ENCODE measurements around the gene VAC14.
"Not testable (repeated sequence)": the region's sequence is repeated elsewhere in the genome, so short reads cannot be mapped to it uniquely, and the experiment has no call there.

The VAC14 gene

DNA sequence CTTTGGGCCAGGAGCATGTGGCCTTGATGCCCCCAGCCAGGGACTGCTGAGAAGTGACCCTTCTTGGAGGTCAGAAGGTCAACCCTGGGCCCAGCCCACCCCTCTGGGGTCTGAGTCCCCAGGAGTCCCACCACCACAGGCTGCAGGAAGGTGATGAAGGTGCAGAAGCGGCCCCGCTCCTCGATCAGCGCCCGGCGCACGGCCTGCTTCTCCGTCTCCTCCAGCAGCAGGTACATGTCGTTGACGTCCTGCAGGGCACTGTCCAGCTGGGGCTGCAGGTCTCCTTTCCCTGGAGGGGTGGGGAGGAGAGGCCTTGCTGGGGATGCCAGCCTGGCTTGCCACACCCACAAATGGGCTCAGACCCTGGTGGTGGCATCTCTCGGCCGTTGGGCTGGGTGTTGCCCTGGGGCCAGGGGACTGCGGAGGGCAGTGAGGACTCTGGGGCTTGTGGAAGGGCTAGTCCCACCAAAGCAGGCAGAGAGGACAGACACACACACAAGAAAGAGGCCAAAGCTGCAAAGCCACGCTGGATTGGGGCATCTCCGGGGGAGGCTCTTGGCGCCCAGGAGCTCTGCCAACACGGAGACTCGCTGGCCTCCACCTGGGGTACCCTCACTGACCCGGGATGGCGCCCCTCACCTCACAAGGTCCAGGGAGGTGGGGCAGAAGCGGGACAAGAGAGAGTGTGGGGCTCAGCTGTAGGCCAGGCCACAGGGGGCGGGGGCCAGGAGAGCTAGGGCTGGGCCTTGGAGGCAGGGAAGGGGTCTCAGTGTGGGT is 122.6 kb downstream of the VAC14 start:
- DNase-seq, result no peak

GRCh38 chr16:70677499-70678120 is 123.3 kb downstream of the VAC14 start:
- no peak for DNase-seq

DNA sequence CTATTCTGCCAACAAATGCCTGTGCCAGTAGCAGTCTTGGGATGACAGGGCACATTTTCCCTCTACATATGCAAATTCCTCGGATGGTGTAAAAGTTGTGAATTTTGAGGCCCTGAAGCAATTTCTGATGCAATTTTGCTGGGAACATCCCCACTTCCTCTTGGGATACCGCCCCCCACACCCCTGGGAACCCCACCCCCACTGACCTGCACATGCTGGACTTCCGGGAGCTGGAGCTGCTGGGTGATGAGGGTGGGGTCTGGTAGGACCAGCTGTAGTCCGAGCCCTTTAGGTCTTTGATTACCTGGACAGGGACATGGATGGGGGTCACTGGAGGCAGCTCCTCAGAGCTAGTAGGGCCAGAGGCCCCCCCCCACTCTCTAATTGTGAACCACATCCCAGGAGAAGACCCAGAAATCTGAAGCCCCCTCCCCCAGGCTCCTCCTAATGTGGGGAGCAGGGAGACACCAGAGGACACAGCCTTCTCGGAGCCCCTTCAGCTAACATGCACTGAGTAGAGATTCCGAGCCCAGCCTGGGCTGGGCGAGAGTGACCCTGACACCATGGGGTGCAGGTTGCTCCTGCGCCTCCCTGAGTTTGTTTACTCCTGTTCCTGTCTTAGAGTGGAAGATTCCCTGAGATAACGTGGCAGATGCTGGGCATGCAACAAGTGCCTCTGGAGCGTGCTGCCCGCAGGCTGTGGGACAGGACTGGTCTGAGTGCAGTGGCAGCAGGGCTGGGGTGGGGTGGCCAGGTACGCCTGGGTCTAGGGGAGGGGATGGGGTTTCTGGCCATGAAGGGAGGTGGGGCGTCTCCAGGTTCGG is 124.1 kb downstream of the VAC14 start:
- DNase-seq, result no peak

DNA sequence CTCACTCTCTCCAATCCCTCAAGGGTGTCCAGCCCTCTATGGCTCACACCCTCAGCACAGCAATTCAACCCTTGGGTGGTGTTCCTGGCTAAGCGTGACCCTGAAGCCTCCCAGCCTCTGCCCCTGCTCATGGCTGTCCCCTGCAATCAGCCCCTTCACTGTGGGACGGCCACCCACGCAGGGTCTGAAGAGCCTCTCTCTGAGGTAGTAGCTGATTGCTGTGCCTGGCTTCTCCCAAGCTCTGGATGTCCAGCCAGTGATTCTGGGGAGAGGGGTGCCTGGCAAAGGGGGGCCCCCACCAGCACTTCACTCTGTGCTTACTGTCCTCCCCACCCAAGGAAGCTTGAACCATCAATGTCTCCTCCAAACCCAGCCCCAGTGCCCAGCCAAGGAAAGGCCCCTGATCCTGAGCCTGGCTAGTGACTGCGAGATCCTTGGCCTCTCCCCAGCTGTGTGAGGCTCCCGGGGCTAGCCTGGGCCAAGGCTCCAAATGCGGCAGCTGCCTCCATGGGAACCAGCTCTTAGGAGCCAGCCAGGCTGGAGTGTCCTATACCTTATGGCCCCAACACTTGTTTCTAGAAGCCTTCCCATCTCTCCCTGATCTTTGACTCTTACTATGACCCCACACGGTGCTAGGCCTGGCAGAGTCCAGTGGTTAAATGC is 125.0 kb downstream of the VAC14 start:
- peak in 1 of 2 experiments; percentile 9 for DNase-seq

GRCh38 chr16:70674221-70675014 is 126.5 kb downstream of the VAC14 start:
- no peak for DNase-seq

DNA sequence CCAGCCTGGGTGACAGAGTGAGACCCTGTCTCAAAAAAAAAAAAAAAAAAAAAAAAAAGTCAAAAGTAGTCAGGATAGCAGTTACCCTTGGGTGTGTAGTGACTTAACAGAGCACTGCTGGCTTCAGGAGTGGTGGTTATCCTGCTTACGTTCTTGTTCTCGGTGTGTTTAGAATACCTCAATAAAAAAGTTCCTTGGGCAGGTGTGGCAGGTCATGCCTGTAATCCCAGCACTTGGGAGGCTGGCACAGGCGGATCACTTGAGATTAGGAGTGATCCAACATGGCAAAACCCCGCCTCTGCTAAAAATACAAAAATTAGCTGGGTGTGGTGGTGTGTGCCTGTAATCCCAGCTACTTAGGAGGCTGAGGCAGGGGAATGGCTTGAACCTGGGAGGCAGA is 130.0 kb downstream of the VAC14 start:
- not testable (repeated sequence) for DNase-seq

DNA sequence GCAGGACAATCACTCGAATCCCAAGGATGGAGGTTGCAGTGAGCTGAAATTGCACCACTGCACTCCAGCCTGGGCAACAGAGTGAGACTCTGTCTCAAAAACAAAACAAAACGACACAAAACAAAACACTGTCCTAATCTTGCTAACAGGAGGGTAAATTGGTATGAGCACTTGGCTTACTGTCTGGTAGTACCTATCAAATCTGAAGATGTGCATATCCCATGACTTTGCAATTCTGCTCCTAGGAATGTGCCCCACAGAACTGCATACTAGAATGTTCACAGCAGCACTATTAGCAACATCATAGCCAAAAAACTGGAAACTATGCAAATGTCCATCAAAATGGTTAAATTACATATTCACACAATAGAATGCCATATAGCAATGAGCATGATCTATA is 130.8 kb downstream of the VAC14 start:
- no peak for DNase-seq

- no peak for DNase-seq
These were observed 134.9 kb downstream of the VAC14 start for GRCh38 chr16:70665806-70666735.

- DNase-seq, result no peak
These were observed 135.8 kb downstream of the VAC14 start for GRCh38 chr16:70665113-70665694.

DNA sequence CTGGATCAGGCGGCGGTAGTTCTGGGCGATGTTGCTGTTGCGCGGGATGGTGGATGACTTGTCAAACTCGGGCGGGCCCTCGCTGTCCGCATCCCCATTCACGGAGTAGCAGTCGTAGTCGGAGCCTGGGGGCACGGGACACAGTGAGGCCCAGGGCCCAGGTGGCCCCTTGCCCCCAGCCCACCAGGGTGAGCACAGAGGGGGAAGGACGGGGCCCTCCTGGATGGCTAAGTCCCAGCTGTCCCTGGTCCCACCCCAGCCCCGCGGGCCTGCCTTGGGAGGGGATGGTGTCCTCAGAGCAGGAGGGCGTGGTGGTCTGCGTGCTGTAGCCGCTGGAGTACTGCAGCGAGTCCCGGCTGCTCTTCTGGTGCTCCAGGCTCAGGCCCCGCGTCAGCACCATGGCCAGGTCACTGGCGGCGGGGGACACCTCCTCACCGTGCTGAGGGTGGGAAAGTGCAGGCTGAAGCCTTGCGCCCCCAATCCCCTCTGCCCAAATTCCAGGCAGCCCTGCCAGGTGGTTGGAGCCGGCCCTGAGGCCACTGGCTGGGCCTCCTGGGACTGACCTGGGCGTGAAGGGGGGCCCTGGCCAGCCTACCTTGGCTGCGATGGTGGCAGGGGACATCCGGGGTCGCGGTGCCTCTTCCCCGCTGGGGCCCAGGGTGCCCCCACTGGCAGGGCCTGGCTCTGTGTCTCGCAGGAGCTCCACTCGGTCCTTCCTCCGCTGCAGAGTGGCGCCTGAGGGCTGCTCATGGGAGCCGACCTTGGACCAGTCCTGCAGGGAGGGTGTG is 136.4 kb downstream of the VAC14 start:
- no peak for DNase-seq

GRCh38 chr16:70663524-70664324 is 137.2 kb downstream of the VAC14 start:
- DNase-seq, result no peak

GRCh38 chr16:70662991-70663523 is 137.9 kb downstream of the VAC14 start:
- DNase-seq, result no peak

GRCh38 chr16:70661918-70662641 is 138.9 kb downstream of the VAC14 start:
- DNase-seq, result no peak

DNA sequence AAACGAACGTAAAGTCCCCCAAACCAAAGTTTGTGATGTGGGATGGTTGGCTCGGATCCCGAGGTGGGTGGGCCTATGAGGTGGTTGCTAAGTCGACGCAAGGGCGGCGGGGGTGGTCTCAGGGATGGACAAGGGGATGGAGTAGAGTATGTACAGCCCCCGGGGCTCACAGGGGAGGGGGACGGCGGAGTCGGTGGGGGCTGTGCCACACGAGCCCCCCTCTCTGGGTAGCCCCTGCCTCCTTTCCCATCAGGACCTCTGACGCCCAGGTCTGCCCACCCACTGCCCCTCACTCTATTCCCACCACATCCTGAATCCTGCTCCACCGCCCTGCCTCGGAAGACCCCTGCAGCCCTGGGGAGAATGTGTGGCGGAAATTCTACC is 139.4 kb downstream of the VAC14 start:
- DNase-seq, result no peak

- DNase-seq, result no peak
These were observed 140.1 kb downstream of the VAC14 start for GRCh38 chr16:70660672-70661350.

DNA sequence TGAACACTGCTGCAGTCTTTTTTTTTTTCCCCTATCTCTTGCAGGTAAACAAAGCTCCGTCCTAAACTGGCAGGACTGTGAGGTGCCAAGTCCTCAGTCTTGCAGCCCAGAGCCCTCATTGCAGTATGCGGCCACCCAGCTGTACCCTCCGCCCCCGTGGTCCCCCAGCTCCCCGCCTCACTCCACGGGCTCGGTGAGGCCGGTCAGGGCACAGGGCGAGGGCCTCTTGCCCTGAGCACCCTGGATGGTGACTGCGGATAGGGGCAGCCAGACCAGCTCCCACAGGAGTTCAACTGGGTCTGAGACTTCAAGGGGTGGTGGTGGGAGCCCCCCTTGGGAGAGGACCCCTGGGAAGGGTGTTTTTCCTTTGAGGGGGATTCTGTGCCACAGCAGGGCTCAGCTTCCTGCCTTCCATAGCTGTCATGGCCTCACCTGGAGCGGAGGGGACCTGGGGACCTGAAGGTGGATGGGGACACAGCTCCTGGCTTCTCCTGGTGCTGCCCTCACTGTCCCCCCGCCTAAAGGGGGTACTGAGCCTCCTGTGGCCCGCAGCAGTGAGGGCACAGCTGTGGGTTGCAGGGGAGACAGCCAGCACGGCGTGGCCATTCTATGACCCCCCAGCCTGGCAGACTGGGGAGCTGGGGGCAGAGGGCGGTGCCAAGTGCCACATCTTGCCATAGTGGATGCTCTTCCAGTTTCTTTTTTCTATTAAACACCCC is 140.8 kb downstream of the VAC14 start:
- no peak for DNase-seq

DNA sequence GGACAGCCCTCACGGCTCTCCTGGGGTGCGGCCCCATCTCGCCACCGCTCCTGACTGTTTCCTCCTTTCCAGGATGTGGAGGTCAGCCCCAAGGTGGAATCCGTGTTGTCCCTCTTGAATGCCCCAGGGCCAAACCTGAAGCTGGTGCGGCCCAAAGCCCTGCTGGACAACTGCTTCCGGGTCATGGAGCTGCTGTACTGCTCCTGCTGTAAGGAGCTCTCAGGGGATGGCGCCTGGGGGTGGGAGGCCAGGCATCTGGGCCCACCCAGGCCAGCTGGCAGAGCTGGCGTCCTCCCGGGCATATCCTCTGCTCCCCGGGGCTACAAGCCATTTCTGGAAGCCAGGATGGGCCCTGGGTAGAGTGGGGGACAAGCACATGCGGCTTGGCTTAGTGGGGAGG is 141.4 kb downstream of the VAC14 start:
- no peak for DNase-seq
